ENCODE results near the gene TSKS. TPM values are rescaled to one million over a fixed set of nuclear protein-coding genes. Genes with fewer than 3 reads are reported as not detected.
A peak's percentile ranks its signal among the peaks of the same experiment; 100 is the strongest.

The TSKS gene
- total RNA-seq, 1 donor from 2014 or later = not detected

DNA sequence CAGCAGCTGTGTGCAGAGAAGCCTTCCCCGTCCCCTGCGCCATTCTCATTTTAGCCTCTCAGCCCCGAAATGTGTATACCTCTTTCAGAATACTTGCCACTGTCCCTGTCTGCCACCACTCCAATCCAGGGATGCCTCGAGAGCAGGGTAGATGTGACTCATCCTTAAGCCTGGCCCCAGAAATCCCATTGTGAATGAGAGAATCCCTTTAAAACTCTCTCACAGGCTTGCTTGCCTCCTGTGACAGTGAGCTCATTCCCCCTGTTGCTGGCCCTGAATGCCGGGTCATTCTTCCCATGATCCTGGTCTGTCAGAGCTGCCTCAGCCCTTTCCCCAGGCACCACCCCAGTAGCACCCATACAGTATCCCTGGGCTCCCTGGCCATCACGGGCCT is 13.3 kb upstream of the TSKS start:
- H3K27ac Mint-ChIP-seq = peak overlapping the region; percentile 98

DNA sequence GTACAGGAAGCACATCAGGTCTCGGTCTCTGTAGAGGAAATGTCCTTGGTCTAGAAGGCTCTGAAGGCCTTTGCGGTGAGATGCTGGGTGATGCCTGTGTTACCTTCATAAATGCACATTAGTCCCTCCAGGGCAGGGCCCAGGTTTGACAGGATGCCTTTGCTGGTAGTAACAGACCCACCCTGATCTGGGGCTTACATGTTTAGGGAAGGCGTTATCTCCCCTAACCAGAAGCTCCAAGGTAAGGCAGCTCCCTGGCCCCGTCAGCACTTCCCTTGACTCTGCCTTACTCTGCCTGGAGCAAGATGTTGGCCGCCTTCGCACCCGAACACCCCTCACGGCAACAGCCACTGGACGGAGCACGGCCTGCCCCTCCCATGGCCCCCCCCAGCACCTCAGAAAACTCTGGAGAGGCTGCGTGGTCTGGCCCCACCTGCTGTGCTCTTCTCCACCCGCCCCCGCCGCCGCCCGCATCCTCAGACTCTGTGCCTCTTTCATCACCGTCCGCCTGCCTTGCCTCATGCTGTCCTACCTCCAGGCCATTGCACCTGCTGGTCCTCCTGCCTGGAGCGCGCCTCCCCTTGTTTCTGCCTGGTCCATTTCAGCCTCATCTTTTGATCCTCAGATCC is 12.8 kb upstream of the TSKS start:
- TF ChIP-seq, protein P1, sequence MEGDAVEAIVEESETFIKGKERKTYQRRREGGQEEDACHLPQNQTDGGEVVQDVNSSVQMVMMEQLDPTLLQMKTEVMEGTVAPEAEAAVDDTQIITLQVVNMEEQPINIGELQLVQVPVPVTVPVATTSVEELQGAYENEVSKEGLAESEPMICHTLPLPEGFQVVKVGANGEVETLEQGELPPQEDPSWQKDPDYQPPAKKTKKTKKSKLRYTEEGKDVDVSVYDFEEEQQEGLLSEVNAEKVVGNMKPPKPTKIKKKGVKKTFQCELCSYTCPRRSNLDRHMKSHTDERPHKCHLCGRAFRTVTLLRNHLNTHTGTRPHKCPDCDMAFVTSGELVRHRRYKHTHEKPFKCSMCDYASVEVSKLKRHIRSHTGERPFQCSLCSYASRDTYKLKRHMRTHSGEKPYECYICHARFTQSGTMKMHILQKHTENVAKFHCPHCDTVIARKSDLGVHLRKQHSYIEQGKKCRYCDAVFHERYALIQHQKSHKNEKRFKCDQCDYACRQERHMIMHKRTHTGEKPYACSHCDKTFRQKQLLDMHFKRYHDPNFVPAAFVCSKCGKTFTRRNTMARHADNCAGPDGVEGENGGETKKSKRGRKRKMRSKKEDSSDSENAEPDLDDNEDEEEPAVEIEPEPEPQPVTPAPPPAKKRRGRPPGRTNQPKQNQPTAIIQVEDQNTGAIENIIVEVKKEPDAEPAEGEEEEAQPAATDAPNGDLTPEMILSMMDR (conservative IDR thresholded peaks at IDR 0.05) = no peak
- no peaks in the 10 kb centered on the region for H3K27me3 Mint-ChIP-seq
- DNase-seq (ENCODE audit: extremely low spot score, unreplicated experiment) = no peak
- H3K27ac Mint-ChIP-seq = peak overlapping the region; percentile 98
- peak overlapping the region; percentile 47 for H3K4me3 Mint-ChIP-seq
- H3K36me3 Mint-ChIP-seq = peaks cover 18% of the 10 kb centered on the region
- no peaks in the 10 kb centered on the region for H3K9me3 Mint-ChIP-seq
- peaks cover 15% of the 10 kb centered on the region for H3K4me1 Mint-ChIP-seq (ENCODE audit: unreplicated experiment)

More for the DNA sequence above, 13.3 kb upstream of the TSKS start:
- TF ChIP-seq, protein P1 (conservative IDR thresholded peaks at IDR 0.05) = no peak
- Mint-ChIP-seq H3K36me3 (peaks cover 21% of the 10 kb centered on the region), H3K9me3 (no peaks in the 10 kb centered on the region), H3K4me1 (ENCODE audit: unreplicated experiment) (peaks cover 20% of the 10 kb centered on the region), H3K4me3 (no peak overlapping the region), H3K27me3 (no peaks in the 10 kb centered on the region)
- no peak for DNase-seq (ENCODE audit: extremely low spot score, unreplicated experiment)

DNA sequence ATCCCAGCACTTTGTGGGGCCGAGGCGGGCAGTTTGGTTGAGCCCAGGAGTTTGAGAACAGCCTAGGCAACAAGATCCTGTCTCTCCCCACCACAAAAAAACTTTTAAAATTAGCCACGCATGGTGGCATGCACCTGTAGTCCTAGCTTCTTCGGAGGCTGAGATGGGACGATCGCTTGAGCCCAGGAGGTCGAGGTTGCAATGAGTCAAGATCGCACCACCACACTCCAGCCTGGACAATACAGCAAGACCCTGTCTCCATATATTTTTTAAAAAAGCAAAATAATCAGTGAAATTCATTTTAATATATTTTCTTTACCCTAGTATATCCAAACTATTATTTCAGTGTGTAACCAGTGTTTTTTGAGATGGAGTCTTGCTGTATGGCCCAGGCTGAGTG is 11.9 kb upstream of the TSKS start:
- H3K27ac Mint-ChIP-seq = peak overlapping the region; percentile 98
- H3K36me3 Mint-ChIP-seq = peaks cover 14% of the 10 kb centered on the region
- H3K4me3 Mint-ChIP-seq = no peak overlapping the region
- TF ChIP-seq, protein P1 (conservative IDR thresholded peaks at IDR 0.05) = no peak
- H3K27me3 Mint-ChIP-seq = no peaks in the 10 kb centered on the region
- peaks cover 16% of the 10 kb centered on the region for H3K4me1 Mint-ChIP-seq (ENCODE audit: unreplicated experiment)
- DNase-seq (ENCODE audit: extremely low spot score, unreplicated experiment) = no peak
- no peaks in the 10 kb centered on the region for H3K9me3 Mint-ChIP-seq

DNA sequence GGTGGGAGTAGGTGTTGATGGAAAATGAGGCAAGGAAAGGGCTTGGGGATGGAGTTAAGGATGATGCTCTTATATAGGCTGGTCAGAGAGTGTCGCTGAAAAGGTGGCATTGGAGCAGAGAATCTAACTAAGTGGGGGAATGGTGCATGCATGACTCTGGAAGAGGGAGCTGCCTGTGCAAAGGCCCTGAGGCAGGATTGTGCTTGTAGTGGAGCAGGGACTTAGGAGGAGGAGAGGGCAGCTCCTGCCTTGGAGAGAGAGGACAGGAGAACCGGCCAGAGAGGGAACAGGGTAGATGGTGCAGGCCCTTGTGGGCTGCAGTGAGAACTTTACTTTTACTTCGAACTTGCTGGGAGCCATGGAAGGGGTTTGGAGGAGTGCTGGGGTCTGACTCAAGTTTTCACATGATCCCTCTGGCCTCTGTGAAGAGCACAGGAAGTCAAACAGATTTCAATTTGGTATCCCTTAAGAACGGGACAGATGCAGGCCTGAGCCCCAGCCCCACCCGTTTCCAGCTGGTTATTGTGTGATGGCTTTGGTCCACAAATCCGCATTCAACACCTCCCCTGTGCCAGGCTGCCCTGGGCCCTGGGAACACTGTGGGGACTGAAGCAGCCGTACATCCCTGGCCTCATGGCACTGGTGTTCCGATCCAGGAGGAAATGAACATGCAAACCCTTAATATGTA is 10.7 kb upstream of the TSKS start:
- peaks cover 17% of the 10 kb centered on the region for H3K4me1 Mint-ChIP-seq (ENCODE audit: unreplicated experiment)
- peak overlapping the region; percentile 76 for H3K27ac Mint-ChIP-seq
- H3K9me3 Mint-ChIP-seq = no peaks in the 10 kb centered on the region
- no peaks in the 10 kb centered on the region for H3K27me3 Mint-ChIP-seq
- no peak for DNase-seq (ENCODE audit: extremely low spot score, unreplicated experiment)
- TF ChIP-seq, protein P1 (conservative IDR thresholded peaks at IDR 0.05) = no peak
- peaks cover 12% of the 10 kb centered on the region for H3K36me3 Mint-ChIP-seq
- H3K4me3 Mint-ChIP-seq = no peak overlapping the region

DNA sequence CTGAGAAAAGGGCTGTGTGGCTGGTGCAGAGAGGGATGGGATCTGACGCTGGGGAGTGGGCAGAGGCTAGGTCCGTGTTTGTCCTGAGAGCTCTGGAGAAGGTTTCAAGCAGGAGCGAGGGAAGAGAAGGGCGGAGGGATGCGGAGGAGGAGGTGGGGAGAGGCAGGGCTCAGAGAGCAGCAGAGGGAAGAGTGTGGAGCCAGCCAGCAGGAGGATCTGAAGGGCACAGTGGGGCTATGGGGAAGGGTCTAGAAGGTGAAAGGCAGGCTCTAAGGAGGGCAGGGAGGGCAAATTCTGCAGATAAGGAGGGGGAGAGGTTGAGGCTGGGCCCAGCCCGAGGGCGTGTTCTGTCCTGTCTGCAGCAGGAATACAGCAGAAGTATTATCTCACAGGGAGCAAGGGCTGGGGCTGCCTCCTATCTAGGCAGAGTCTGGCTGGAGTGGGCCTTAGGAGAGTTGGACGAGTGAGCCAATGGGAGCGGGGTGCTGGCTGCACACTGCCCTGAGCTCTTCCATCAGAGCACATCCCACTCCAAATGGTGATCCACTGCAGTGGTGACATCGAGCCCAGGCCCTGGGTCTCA is 9.8 kb upstream of the TSKS start:
- no peaks in the 10 kb centered on the region for H3K27me3 Mint-ChIP-seq
- TF ChIP-seq, protein P1 (conservative IDR thresholded peaks at IDR 0.05) = no peak
- H3K4me3 Mint-ChIP-seq = no peak overlapping the region
- DNase-seq (ENCODE audit: extremely low spot score, unreplicated experiment) = no peak
- no peaks in the 10 kb centered on the region for H3K9me3 Mint-ChIP-seq
- peak overlapping the region; percentile 76 for H3K27ac Mint-ChIP-seq
- peaks cover 12% of the 10 kb centered on the region for H3K36me3 Mint-ChIP-seq
- peaks cover 24% of the 10 kb centered on the region for H3K4me1 Mint-ChIP-seq (ENCODE audit: unreplicated experiment)

Data from type B pancreatic cell (in vitro differentiated cells).